A549 (cell line): Measurements from ENCODE around the gene WNT7B. TPM values are rescaled to one million over a fixed set of nuclear protein-coding genes. Genes with fewer than 3 reads are reported as not detected.

Experiments used
- ATAC-seq, 2 experiments: fragments of 200-7000 bp in 1 of 2; fragments of >200 bp in 1 of 2; cut with Nextera tagmentation in 1 of 2; cut with Tn5 transposase in 1 of 2; 3 replicates each; pipeline versions ENCODE4 v1.8.0 to v1.9.1; 2018 to 2020; ENCODE audit warnings: mild to moderate bottlenecking in 1 of 2, moderate library complexity in 1 of 2
- CTCF ChIA-PET: fragments of 300-600 bp; sonication (Branson Sonifier 250); formaldehyde crosslinking; extraction: SDS; loops from one replicate; lab custom pipeline; 2021; ENCODE audit warnings: antibody characterized with exemption, inconsistent platforms; lab: Yijun Ruan, JAX
- POLR2A ChIA-PET: fragments of 350-600 bp; formaldehyde crosslinking; extraction: SDS; loops from one replicate; lab custom pipeline; 2021; ENCODE audit warnings: antibody characterized with exemption, inconsistent platforms; lab: Yijun Ruan, JAX
- DNase-seq, 2 experiments: peaks; one replicate each; pipeline versions ENCODE4 v3.0.0 to v3.0.0-alpha.2; 2011 to 2016; ENCODE audit warnings: low read depth in 1 of 2, low spot score in 1 of 2
- FAIRE-seq: peaks from 2 replicates; lab custom pipeline; 2011; peaks lifted over from hg19 to GRCh38; lab: Jason Lieb, UNC
- H3K27ac ChIP-seq, 2 experiments: fragments of >200 bp; sonication (Bioruptor Twin); formaldehyde crosslinking; 3 replicates each; pipeline ENCODE4 v1.5.1; 2016 to 2017
- H3K4me1 ChIP-seq: fragments of >200 bp; sonication (Bioruptor Twin); formaldehyde crosslinking; 3 replicates; pipeline ENCODE4 v1.6.1; 2016
- H3K4me2 ChIP-seq: fragments of >200 bp; sonication (Bioruptor Twin); formaldehyde crosslinking; 3 replicates; pipeline ENCODE4 v1.6.1; 2016
- H3K4me3 ChIP-seq: fragments of >200 bp; sonication (Bioruptor Twin); formaldehyde crosslinking; 3 replicates; pipeline ENCODE4 v1.5.1; 2016
- H3K9me3 ChIP-seq: fragments of >200 bp; sonication (Bioruptor Twin); formaldehyde crosslinking; 3 replicates; pipeline ENCODE4 v1.6.1; 2016
- CBX2 ChIP-seq: fragments of 200-600 bp; sonication (generic); IDR thresholded peaks from 2 replicates; pipeline ENCODE4 v1.6.1; 2016; ENCODE audit warnings: low read depth, mild to moderate bottlenecking, borderline replicate concordance
- CBX8 ChIP-seq: fragments of 200-600 bp; sonication (generic); IDR thresholded peaks from 2 replicates; pipeline ENCODE4 v1.6.1; 2016
- CTCF ChIP-seq: fragments of >200 bp; sonication (Bioruptor Twin); formaldehyde crosslinking; IDR thresholded peaks from 3 replicates; pipeline ENCODE4 v1.5.1; 2016
- EHF ChIP-seq: fragments of 250-450 bp; sonication (Bioruptor Pico); IDR thresholded peaks from 2 replicates; pipeline ENCODE4 v1.5.0; 2020; ENCODE audit warnings: mild to moderate bottlenecking
- ESRRA ChIP-seq: fragments of 150-350 bp; IDR thresholded peaks from 2 replicates; pipeline ENCODE4 v1.6.1; 2014; ENCODE audit warnings: mild to moderate bottlenecking, low read length, borderline replicate concordance
- FOSB ChIP-seq: fragments of 250-450 bp; sonication (Bioruptor Pico); IDR thresholded peaks from 2 replicates; pipeline ENCODE4 v1.5.0; 2020; ENCODE audit warnings: mild to moderate bottlenecking, moderate library complexity
- FOXS1 ChIP-seq: fragments of 250-450 bp; sonication (Bioruptor Pico); IDR thresholded peaks from 2 replicates; pipeline ENCODE4 v1.5.0; 2020; ENCODE audit warnings: mild to moderate bottlenecking, moderate library complexity
- HEYL ChIP-seq: fragments of 250-450 bp; sonication (Bioruptor Pico); IDR thresholded peaks from 2 replicates; pipeline ENCODE4 v1.8.0; 2021; ENCODE audit warnings: mild to moderate bottlenecking, moderate library complexity
- HOXB13 ChIP-seq: fragments of 250-450 bp; sonication (Bioruptor Pico); IDR thresholded peaks from 2 replicates; pipeline ENCODE4 v1.5.0; 2020; ENCODE audit warnings: low read depth, mild to moderate bottlenecking, moderate library complexity
- JUNB ChIP-seq: fragments of >200 bp; sonication (Bioruptor Twin); formaldehyde crosslinking; IDR thresholded peaks from 2 replicates; pipeline ENCODE4 v1.6.1; 2016
- KDM5A ChIP-seq: fragments of 200-600 bp; sonication (generic); IDR thresholded peaks from 2 replicates; pipeline ENCODE4 v1.6.1; 2016; ENCODE audit warnings: antibody characterized with exemption, mild to moderate bottlenecking
- MAFK ChIP-seq: fragments of 450-650 bp; IDR thresholded peaks from 2 replicates; pipeline ENCODE4 v1.6.1; 2014; ENCODE audit not compliant: partially characterized antibody
- MAX ChIP-seq: IDR thresholded peaks from 2 replicates; pipeline ENCODE4 v1.6.1; 2012
- MYC ChIP-seq: IDR thresholded peaks from 2 replicates; pipeline ENCODE4 v1.6.1; 2012; ENCODE audit warnings: mild to moderate bottlenecking, inconsistent platforms, low read length, improper control_type of control experiment, borderline replicate concordance
- PHF8 ChIP-seq: fragments of 200-600 bp; sonication (generic); IDR thresholded peaks from 2 replicates; pipeline ENCODE4 v1.6.1; 2016; ENCODE audit warnings: low read depth, mild to moderate bottlenecking, antibody characterized with exemption, moderate library complexity, borderline replicate concordance
- RFX5 ChIP-seq: fragments of 450-650 bp; IDR thresholded peaks from 2 replicates; pipeline ENCODE4 v1.7.1; 2014; ENCODE audit warnings: antibody characterized with exemption, mild to moderate bottlenecking, moderate library complexity
- SMC3 ChIP-seq: fragments of >200 bp; sonication (Bioruptor Twin); formaldehyde crosslinking; IDR thresholded peaks from 3 replicates; pipeline ENCODE4 v1.6.1; 2018; ENCODE audit warnings: inconsistent platforms
- TP53 ChIP-seq: fragments of 250-450 bp; sonication (Bioruptor Pico); IDR thresholded peaks from 2 replicates; pipeline ENCODE4 v1.5.0; 2021; ENCODE audit warnings: mild to moderate bottlenecking, moderate library complexity
- ZFP36 ChIP-seq: fragments of 450-650 bp; IDR thresholded peaks from 2 replicates; pipeline ENCODE4 v1.6.1; 2014; ENCODE audit warnings: borderline replicate concordance; ENCODE audit not compliant: partially characterized antibody
- WGBS: methylation state at CpG from one replicate; pipeline ENCODE4 v1.1.6; 2017; ENCODE audit errors: missing lambda C conversion rate; 5-methylcytosine and 5-hydroxymethylcytosine counted together
- polyA plus RNA-seq, 4 experiments: library from polyadenylated mRNA; depleted of rRNA in 3 of 4; stranded (reverse); fragments of >200 nt; fragmentation: RNase III in 1 of 4; extraction: RNeasy Plus Mini Kit Qiagen cat#74134 plus additional on column Dnase treatment in 1 of 4; gene quantifications; 2 replicates in 3 of 4; 3 replicates in 1 of 4; pipeline ENCODE4 v1.2.3, GENCODE V29; 2011 to 2017
- TF ChIP-seq, protein P1 (sequence below): fragments of >200 bp; sonication (Bioruptor Twin); formaldehyde crosslinking; IDR thresholded peaks from 2 replicates; pipeline ENCODE4 v1.6.1; 2016
- TF ChIP-seq, protein P2 (sequence below): fragments of 150-350 bp; IDR thresholded peaks from 2 replicates; pipeline ENCODE4 v1.6.1; 2014; ENCODE audit warnings: low read depth, mild to moderate bottlenecking, low read length
- TF ChIP-seq, protein P3 (sequence below): fragments of 450-650 bp; IDR thresholded peaks from 2 replicates; pipeline ENCODE4 v1.6.1; 2014; ENCODE audit warnings: antibody characterized with exemption

WNT7B gene
- polyA plus RNA-seq, 2 of the 4 experiments (the other 2 are of a cell fraction): 16.9 to 80.8 TPM

GRCh38 chr22:45929649-45930048 is 47.3 kb downstream of the WNT7B start (continued):
- TF ChIP-seq FOSB: no peak
- no peak for TF ChIP-seq PHF8

- ATAC-seq (no peak), DNase-seq (no peak), FAIRE-seq (no peak)
- Histone ChIP-seq H3K4me1 (peaks cover 86% of the 10 kb centered on the region), H3K4me2 (no peak overlapping the region), H3K4me3 (no peak overlapping the region), H3K9me3 (no peaks in the 10 kb centered on the region), H3K27ac (peak overlapping the region in 1 of 2 experiments; percentile 97; a peak in 2 of 6 replicates)
- ChIA-PET CTCF (interaction anchor here (0.7 to 1.9 kb wide), 2 partner anchors 65 to 66 kb away, joined by 3 to 7 read pairs; no protein-coding TSS in a partner anchor), POLR2A (no interaction called here)
- TF ChIP-seq, protein P1, sequence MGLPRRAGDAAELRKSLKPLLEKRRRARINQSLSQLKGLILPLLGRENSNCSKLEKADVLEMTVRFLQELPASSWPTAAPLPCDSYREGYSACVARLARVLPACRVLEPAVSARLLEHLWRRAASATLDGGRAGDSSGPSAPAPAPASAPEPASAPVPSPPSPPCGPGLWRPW: no peak
- peak; percentile 89 for TF ChIP-seq ZFP36
- WGBS: 75% methylated on average over 10 of the region's 10 CpGs
Observed at GRCh38 chr22:45928726-45929368, 48.1 kb downstream of the WNT7B start.

DNA sequence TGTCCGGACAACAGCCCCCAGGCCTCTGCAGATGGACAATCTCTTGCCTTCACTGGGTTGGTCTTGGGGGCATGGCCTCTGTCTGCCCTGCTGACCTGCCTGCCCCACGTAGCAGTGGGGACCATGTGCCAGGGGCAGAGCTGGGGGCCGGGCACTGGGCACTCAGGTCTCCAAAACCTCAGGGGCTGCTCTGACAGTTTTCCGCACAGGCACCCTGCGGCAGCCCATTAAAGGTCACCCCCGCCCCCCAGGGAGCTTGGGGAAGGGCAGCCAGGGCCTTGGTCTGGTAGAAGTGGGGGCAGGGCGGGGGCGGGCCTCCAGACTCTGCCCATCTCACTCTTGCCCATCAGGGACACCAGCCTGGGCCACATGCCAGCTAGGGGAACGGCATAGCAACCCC is 49.9 kb downstream of the WNT7B start:
- WGBS: 75% methylated on average over 2 of the region's 9 CpGs
- CTCF ChIA-PET: interaction anchor here (1.1 to 1.9 kb wide), 3 partner anchors 43 to 282 kb away, joined by 4 to 7 read pairs (median 5); no protein-coding TSS in a partner anchor
- POLR2A ChIA-PET: no interaction called here
- no peak for ATAC-seq
- H3K27ac ChIP-seq: peak overlapping the region; percentile 86 to 97
- TF ChIP-seq CBX2 (no peak), MAX (no peak), HEYL (CRISPR knock-in tag) (no peak), CBX8 (no peak), FOXS1 (CRISPR knock-in tag) (no peak), KDM5A (no peak), FOSB (no peak), CTCF (no peak), TP53 (CRISPR knock-in tag) (no peak), HOXB13 (no peak), MAFK (no peak), EHF (CRISPR knock-in tag) (no peak), RFX5 (no peak), MYC (no peak), JUNB (no peak), ESRRA (no peak), SMC3 (no peak), ZFP36 (no peak)
- TF ChIP-seq, protein P2, sequence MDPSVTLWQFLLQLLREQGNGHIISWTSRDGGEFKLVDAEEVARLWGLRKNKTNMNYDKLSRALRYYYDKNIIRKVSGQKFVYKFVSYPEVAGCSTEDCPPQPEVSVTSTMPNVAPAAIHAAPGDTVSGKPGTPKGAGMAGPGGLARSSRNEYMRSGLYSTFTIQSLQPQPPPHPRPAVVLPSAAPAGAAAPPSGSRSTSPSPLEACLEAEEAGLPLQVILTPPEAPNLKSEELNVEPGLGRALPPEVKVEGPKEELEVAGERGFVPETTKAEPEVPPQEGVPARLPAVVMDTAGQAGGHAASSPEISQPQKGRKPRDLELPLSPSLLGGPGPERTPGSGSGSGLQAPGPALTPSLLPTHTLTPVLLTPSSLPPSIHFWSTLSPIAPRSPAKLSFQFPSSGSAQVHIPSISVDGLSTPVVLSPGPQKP: no peak
- TF ChIP-seq, protein P3, sequence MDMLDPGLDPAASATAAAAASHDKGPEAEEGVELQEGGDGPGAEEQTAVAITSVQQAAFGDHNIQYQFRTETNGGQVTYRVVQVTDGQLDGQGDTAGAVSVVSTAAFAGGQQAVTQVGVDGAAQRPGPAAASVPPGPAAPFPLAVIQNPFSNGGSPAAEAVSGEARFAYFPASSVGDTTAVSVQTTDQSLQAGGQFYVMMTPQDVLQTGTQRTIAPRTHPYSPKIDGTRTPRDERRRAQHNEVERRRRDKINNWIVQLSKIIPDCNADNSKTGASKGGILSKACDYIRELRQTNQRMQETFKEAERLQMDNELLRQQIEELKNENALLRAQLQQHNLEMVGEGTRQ: no peak
- FAIRE-seq: no peak
- DNase-seq: no peak
- no peaks in the 10 kb centered on the region for H3K9me3 ChIP-seq
- peak overlapping the region; percentile 52; the same call in 2 of the 3 replicates for H3K4me2 ChIP-seq
- peaks cover 72% of the 10 kb centered on the region for H3K4me1 ChIP-seq
- H3K4me3 ChIP-seq: no peak overlapping the region
